Keratinocyte (primary cell): Measurements from ENCODE around the gene SSH3. TPM values are rescaled to one million over a fixed set of nuclear protein-coding genes. Genes with fewer than 3 reads are reported as not detected.

Experiments used
- DNase-seq: peaks from one replicate; pipeline ENCODE4 v3.0.0-alpha.2; 2011; ENCODE audit warnings: low read depth, missing footprints, low spot score
- FAIRE-seq: peaks from 2 replicates; lab custom pipeline; 2011; peaks lifted over from hg19 to GRCh38; lab: Jason Lieb, UNC
- H2AFZ ChIP-seq: 2 replicates; pipeline ENCODE4 v1.6.0; 2012; ENCODE audit warnings: low read length, control low read depth, inconsistent platforms; ENCODE audit not compliant: control insufficient read depth
- H3K27ac ChIP-seq: 2 replicates; pipeline ENCODE4 v1.5.1; 2011; ENCODE audit warnings: low read length; ENCODE audit not compliant: control insufficient read depth, insufficient read depth
- H3K27me3 ChIP-seq: 3 replicates; pipeline ENCODE4 v1.6.0; 2011; ENCODE audit warnings: low read length; ENCODE audit not compliant: control insufficient read depth, insufficient read depth; ENCODE audit errors: extremely low read depth
- H3K36me3 ChIP-seq, 2 experiments: 2 replicates in 1 of 2; 3 replicates in 1 of 2; pipeline ENCODE4 v1.5.1; 2011; ENCODE audit warnings: low read length in 2 of 2, mild to moderate bottlenecking in 1 of 2; ENCODE audit not compliant: control insufficient read depth in 2 of 2, insufficient read depth in 2 of 2; ENCODE audit errors: extremely low read depth in 1 of 2
- H3K4me1 ChIP-seq: 3 replicates; pipeline ENCODE4 v1.5.1; 2011; ENCODE audit warnings: low read length; ENCODE audit not compliant: control insufficient read depth, insufficient read depth; ENCODE audit errors: extremely low read depth
- H3K4me2 ChIP-seq: 3 replicates; pipeline ENCODE4 v1.6.0; 2011; ENCODE audit warnings: low read depth, low read length; ENCODE audit not compliant: control insufficient read depth, insufficient read depth; ENCODE audit errors: extremely low read depth
- H3K4me3 ChIP-seq, 3 experiments: fragments of 200-600 bp in 1 of 3; sonication (generic) in 1 of 3; 2 replicates in 2 of 3; 3 replicates in 1 of 3; pipeline ENCODE4 v1.5.1; 2011 to 2016; ENCODE audit warnings: low read length in 3 of 3, mild to moderate bottlenecking in 3 of 3, control low read depth in 2 of 3, inconsistent platforms in 1 of 3, low read depth in 1 of 3, mixed read lengths in 1 of 3, mixed run types in 1 of 3, moderate library complexity in 1 of 3; ENCODE audit not compliant: control insufficient read depth in 2 of 3, insufficient read depth in 2 of 3; ENCODE audit errors: extremely low read depth in 1 of 3
- H3K79me2 ChIP-seq: 2 replicates; pipeline ENCODE4 v1.6.0; 2012; ENCODE audit warnings: low read length; ENCODE audit not compliant: control insufficient read depth, insufficient read depth
- H3K9ac ChIP-seq: 3 replicates; pipeline ENCODE4 v1.6.0; 2011; ENCODE audit warnings: low read length; ENCODE audit not compliant: control insufficient read depth, insufficient read depth; ENCODE audit errors: extremely low read depth
- H3K9me1 ChIP-seq: 3 replicates; pipeline ENCODE4 v1.6.0; 2011; ENCODE audit warnings: low read length; ENCODE audit not compliant: control insufficient read depth, insufficient read depth; ENCODE audit errors: extremely low read depth
- H3K9me3 ChIP-seq: 2 replicates; pipeline ENCODE4 v1.5.1; 2012; ENCODE audit warnings: low read depth, low read length; ENCODE audit not compliant: control insufficient read depth
- H4K20me1 ChIP-seq: 3 replicates; pipeline ENCODE4 v1.6.0; 2011; ENCODE audit warnings: low read length; ENCODE audit not compliant: control insufficient read depth, insufficient read depth; ENCODE audit errors: extremely low read depth
- CTCF ChIP-seq, 3 experiments: IDR thresholded peaks in 1 of 3; conservative IDR thresholded peaks in 1 of 3; optimal IDR thresholded peaks in 1 of 3; 2 replicates in 2 of 3; 3 replicates in 1 of 3; pipeline versions ENCODE3 to v1.5.1; 2011; ENCODE audit warnings: low read length in 3 of 3, mild to moderate bottlenecking in 3 of 3, moderate library complexity in 2 of 3, control low read depth in 1 of 3, inconsistent platforms in 1 of 3; ENCODE audit not compliant: insufficient read depth in 2 of 3; ENCODE audit errors: extremely low read depth in 1 of 3
- EZH2 ChIP-seq: IDR thresholded peaks from one replicate; pipeline ENCODE4 v1.6.1; 2012; ENCODE audit warnings: inconsistent platforms, mild to moderate bottlenecking, low read length, moderate library complexity
- dilution Hi-C: fragments of 300-500 bp; cut with MboI; formaldehyde crosslinking; loops from one replicate; pipeline ENCODE4 v1.7.0; 2020; ENCODE audit warnings: low sequenced_read_pairs; ENCODE audit not compliant: extremely low pct_ligation_motif_present
- polyA plus RNA-seq, 5 experiments: library from polyadenylated mRNA; depleted of rRNA in 3 of 5; stranded (reverse) in 3 of 5; stranded (forward) in 1 of 5; unstranded in 1 of 5; fragments of >200 nt; gene quantifications; 1 replicate in 1 of 5; 2 replicates in 3 of 5; 3 replicates in 1 of 5; pipeline versions ENCODE4 v1.2.1 to v1.2.3, GENCODE V29; 2011 to 2012; ENCODE audit warnings: missing spikeins in 2 of 5, low read depth in 1 of 5, low replicate concordance in 1 of 5

Gene SSH3
- polyA plus RNA-seq, 1 donor (not counting 4 experiments of a cell fraction or from before 2014, with no cell fraction given), result 24.8 TPM

GRCh38 chr11:67345247-67345919, 42.1 kb downstream of the SSH3 start:
- DNase-seq (no peak), FAIRE-seq (no peak)
- Histone ChIP-seq H4K20me1 (no peaks in the 10 kb centered on the region), H3K79me2 (no peaks in the 10 kb centered on the region), H3K36me3 (no peaks in the 10 kb centered on the region), H3K4me2 (peak overlapping the region; percentile 56), H3K27ac (peak overlapping the region; percentile 71), H3K4me3 (no peak overlapping the region), H3K4me1 (peaks cover 20% of the 10 kb centered on the region), H3K27me3 (no peaks in the 10 kb centered on the region), H2AFZ (no peak overlapping the region), H3K9me1 (peaks cover 3% of the 10 kb centered on the region), H3K9ac (peak overlapping the region; percentile 39), H3K9me3 (no peaks in the 10 kb centered on the region)
- dilution Hi-C loops, result no loop called here
- TF ChIP-seq CTCF (optimal IDR thresholded peaks at IDR 0.05 in 1 of 3, IDR thresholded peaks at IDR 0.05 in 1 of 3, conservative IDR thresholded peaks at IDR 0.05 in 1 of 3; ENCODE audit: extremely low read depth in 1 of 3, insufficient read depth in 2 of 3, low read length in 3 of 3) (no peak), EZH2 (no peak)

GRCh38 chr11:67345920-67346819, 42.8 kb downstream of the SSH3 start:
- no peaks in the 10 kb centered on the region for H3K27me3 ChIP-seq
- FAIRE-seq (peak; percentile 60), DNase-seq (no peak)
- peak overlapping the region; percentile 41 for H2AFZ ChIP-seq
- peaks cover 20% of the 10 kb centered on the region for H3K4me1 ChIP-seq
- no peaks in the 10 kb centered on the region for H4K20me1 ChIP-seq
- no peak overlapping the region for H3K4me3 ChIP-seq
- peaks cover 3% of the 10 kb centered on the region for H3K9me1 ChIP-seq
- no peaks in the 10 kb centered on the region for H3K9me3 ChIP-seq
- H3K4me2 ChIP-seq, result peak overlapping the region; percentile 56
- dilution Hi-C loops, result no loop called here
- H3K9ac ChIP-seq, result peak overlapping the region; percentile 39
- H3K36me3 ChIP-seq, result peaks cover 0 to under 1% of the 10 kb centered on the region in 2 experiments
- TF ChIP-seq EZH2 (no peak), CTCF (optimal IDR thresholded peaks at IDR 0.05 in 1 of 3, IDR thresholded peaks at IDR 0.05 in 1 of 3, conservative IDR thresholded peaks at IDR 0.05 in 1 of 3; ENCODE audit: extremely low read depth in 1 of 3, insufficient read depth in 2 of 3, low read length in 3 of 3) (peak; percentile 45 to 87 (median 67))
- H3K27ac ChIP-seq, result peak overlapping the region; percentile 71
- no peaks in the 10 kb centered on the region for H3K79me2 ChIP-seq
